CD4-positive, CD25-positive, alpha-beta regulatory T cell (primary cell): Measurements from ENCODE around the gene COL6A3. TPM values are rescaled to one million over a fixed set of nuclear protein-coding genes. Genes with fewer than 3 reads are reported as not detected.
"Not testable (repeated sequence)": the region's sequence is repeated elsewhere in the genome, so short reads cannot be mapped to it uniquely, and the experiment has no call there.

Experiments used
- ATAC-seq, 2 donors: fragments of 150-1000 bp; cut with Tn5 transposase; one replicate each; pipeline ENCODE4 v1.10.0; 2021; ENCODE audit warnings: low read depth in 2 of 2, moderate number of reproducible peaks in 2 of 2, moderate library complexity in 1 of 2
- DNase-seq, 3 donors: peaks; one replicate each; pipeline versions ENCODE4 v3.0.0 to v3.0.0-alpha.2; 2012 to 2022; ENCODE audit warnings: mixed read lengths in 1 of 3
- H3K27ac ChIP-seq: one replicate; pipeline ENCODE4 v1.7.0; 2013; ENCODE audit warnings: mild to moderate bottlenecking, low read length; ENCODE audit not compliant: insufficient read depth, poor library complexity, severe bottlenecking
- H3K27me3 ChIP-seq: one replicate; pipeline ENCODE4 v1.7.0; 2013; ENCODE audit warnings: low read length; ENCODE audit not compliant: control insufficient read depth, insufficient read depth
- H3K36me3 ChIP-seq: one replicate; pipeline ENCODE4 v1.7.0; 2013; ENCODE audit warnings: mild to moderate bottlenecking, low read length, moderate library complexity; ENCODE audit not compliant: control insufficient read depth, insufficient read depth
- H3K4me1 ChIP-seq: 2 replicates; pipeline ENCODE4 v1.7.0; 2013; ENCODE audit warnings: mild to moderate bottlenecking, low read length; ENCODE audit not compliant: insufficient read depth, control insufficient read depth, poor library complexity, severe bottlenecking
- H3K4me3 ChIP-seq: one replicate; pipeline ENCODE4 v1.7.0; 2013; ENCODE audit warnings: low read depth, mild to moderate bottlenecking, low read length, moderate library complexity
- H3K9me3 ChIP-seq, 2 experiments: 1 replicate in 1 of 2; 2 replicates in 1 of 2; pipeline ENCODE4 v1.7.0; 2013; ENCODE audit warnings: low read length in 2 of 2, mild to moderate bottlenecking in 1 of 2, moderate library complexity in 1 of 2; ENCODE audit not compliant: control insufficient read depth in 2 of 2
- H3K27ac Mint-ChIP-seq, 3 donors: one replicate each; pipeline ENCODE4 v1.8.0; 2020 to 2022; ENCODE audit warnings: mild to moderate bottlenecking in 3 of 3, mixed read lengths in 3 of 3, moderate library complexity in 2 of 3
- H3K27me3 Mint-ChIP-seq: one replicate; pipeline ENCODE4 v1.8.0; 2022; ENCODE audit warnings: mild to moderate bottlenecking, mixed read lengths
- H3K36me3 Mint-ChIP-seq: one replicate; pipeline ENCODE4 v1.8.0; 2020; ENCODE audit warnings: mixed read lengths
- H3K4me1 Mint-ChIP-seq, 4 donors: one replicate each; pipeline ENCODE4 v1.8.0; 2020 to 2022; ENCODE audit warnings: mixed read lengths in 4 of 4, mild to moderate bottlenecking in 1 of 4
- H3K4me3 Mint-ChIP-seq, 4 donors: one replicate each; pipeline ENCODE4 v1.8.0; 2020 to 2022; ENCODE audit warnings: mild to moderate bottlenecking in 4 of 4, mixed read lengths in 4 of 4, moderate library complexity in 3 of 4
- H3K9me3 Mint-ChIP-seq, 7 donors: one replicate each; pipeline ENCODE4 v1.8.0; 2020 to 2022; ENCODE audit warnings: mixed read lengths in 7 of 7, mild to moderate bottlenecking in 3 of 7, moderate library complexity in 2 of 7
- polyA plus RNA-seq, 4 donors: library from polyadenylated mRNA; unstranded; fragments of 300-500 nt; fragmentation: Illumina TruSeq; gene quantifications; one replicate each; pipeline ENCODE4 v1.2.3, GENCODE V29; 2021
- total RNA-seq: library from RNA; stranded (reverse); gene quantifications from one replicate; pipeline ENCODE4 v1.2.3, GENCODE V29; 2022

Gene COL6A3
- total and polyA plus RNA-seq, 5 donors from 2014 or later: 0.18 to 3.4 (median 0.82) TPM

DNA sequence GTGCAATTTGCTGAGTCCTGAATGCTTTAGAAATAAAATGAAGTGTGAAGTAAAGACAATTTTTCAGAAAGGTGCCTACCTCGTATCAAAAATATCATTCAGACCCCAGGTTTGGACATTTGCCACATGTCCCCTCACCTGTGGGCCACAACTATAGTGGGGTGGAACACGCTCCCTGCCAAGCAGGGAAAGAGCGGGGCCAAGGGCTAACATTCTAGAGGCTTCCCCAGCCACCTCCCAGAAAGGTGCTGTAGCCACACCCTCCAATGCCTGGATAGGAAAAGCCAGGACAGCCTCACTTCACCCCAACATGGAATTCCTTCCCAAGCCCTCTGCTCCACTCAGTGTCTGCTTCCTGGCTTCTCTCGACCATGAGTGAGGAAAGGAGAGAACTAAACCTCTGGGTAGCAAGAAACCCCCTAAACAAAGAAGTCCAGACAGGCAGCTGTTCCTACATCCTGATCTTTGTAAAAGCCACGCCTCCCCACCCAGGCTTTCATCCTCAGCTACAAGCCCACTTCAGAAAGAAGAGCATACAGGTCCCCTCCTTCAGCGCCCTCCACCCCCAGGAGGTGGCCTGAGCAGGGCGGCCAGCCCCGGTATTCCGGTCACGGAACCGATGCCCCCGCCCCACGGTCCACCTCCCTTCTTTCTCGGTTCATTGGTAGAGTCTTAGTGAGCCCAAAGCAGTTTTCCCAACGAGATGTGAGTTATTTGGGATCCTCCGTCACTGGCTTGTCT lies 2.1 kb downstream of the COL6A3 start:
- H3K4me1 ChIP-seq: no peaks in the 10 kb centered on the region
- no peaks in the 10 kb centered on the region for H3K9me3 ChIP-seq
- Mint-ChIP-seq H3K4me1 (no peaks in the 10 kb centered on the region), H3K4me3 (no peak overlapping the region), H3K27ac (no peak overlapping the region), H3K9me3 (no peaks in the 10 kb centered on the region), H3K36me3 (no peaks in the 10 kb centered on the region), H3K27me3 (no peaks in the 10 kb centered on the region)
- no peak overlapping the region for H3K27ac ChIP-seq
- no peak for ATAC-seq
- H3K27me3 ChIP-seq: no peaks in the 10 kb centered on the region
- no peaks in the 10 kb centered on the region for H3K36me3 ChIP-seq
- H3K4me3 ChIP-seq: no peak overlapping the region
- no peak for DNase-seq

DNA sequence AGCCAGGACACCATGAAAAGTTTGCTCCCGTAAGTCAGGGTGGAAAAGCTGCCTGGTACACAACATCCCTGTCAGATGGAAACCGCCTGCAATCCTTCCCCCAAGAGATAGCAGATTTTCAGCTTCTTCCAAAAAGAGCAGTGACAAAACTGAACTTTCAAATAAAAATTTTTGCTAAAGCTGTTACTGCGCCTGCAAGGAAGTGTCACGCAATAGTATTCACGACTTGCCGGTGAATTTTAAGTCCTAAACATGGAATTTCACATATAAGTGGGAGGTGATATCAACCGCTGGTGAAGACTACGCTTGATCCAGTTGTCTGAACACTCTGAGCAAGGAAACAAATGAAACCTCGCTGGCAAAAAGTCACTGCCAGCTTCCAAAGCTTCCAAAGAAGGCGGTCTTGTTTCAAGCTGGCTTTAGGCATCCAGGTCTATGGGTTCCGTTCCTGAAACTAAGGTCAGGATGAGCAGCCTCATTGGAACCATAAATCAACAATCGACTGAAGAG lies 2.8 kb downstream of the COL6A3 start:
- Histone ChIP-seq H3K9me3 (no peaks in the 10 kb centered on the region), H3K27me3 (no peaks in the 10 kb centered on the region), H3K36me3 (no peaks in the 10 kb centered on the region), H3K27ac (no peak overlapping the region), H3K4me1 (no peaks in the 10 kb centered on the region), H3K4me3 (no peak overlapping the region)
- ATAC-seq (no peak), DNase-seq (no peak)
- no peaks in the 10 kb centered on the region for H3K36me3 Mint-ChIP-seq
- H3K9me3 Mint-ChIP-seq: no peaks in the 10 kb centered on the region
- H3K4me1 Mint-ChIP-seq: no peaks in the 10 kb centered on the region
- no peaks in the 10 kb centered on the region for H3K27me3 Mint-ChIP-seq
- H3K4me3 Mint-ChIP-seq: no peak overlapping the region
- no peak overlapping the region for H3K27ac Mint-ChIP-seq

DNA sequence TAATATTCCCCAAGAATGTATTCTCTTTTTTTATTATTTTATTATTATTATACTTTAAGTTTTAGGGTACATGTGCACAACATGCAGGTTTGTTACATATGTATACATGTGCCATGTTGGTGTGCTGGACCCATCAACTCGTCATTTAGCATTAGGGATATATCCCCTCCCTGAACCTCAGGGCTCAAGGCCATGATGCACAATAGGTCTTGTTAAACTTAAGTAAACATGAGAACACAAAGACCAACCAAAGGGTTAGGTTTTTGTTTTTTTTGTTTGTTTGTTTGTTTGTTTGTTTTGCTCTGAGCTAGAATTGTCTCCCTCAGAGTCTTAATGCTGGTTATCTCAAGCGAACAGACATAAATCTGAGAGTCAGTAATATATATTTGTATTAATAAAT lies 4.7 kb downstream of the COL6A3 start:
- H3K27me3 ChIP-seq, H3K27ac Mint-ChIP-seq, H3K27me3 Mint-ChIP-seq, H3K4me1 ChIP-seq, H3K36me3 ChIP-seq, H3K27ac ChIP-seq, DNase-seq, H3K36me3 Mint-ChIP-seq, H3K4me3 ChIP-seq, ATAC-seq, H3K9me3 Mint-ChIP-seq, H3K4me1 Mint-ChIP-seq, H3K4me3 Mint-ChIP-seq, H3K9me3 ChIP-seq: not testable (repeated sequence)

DNA sequence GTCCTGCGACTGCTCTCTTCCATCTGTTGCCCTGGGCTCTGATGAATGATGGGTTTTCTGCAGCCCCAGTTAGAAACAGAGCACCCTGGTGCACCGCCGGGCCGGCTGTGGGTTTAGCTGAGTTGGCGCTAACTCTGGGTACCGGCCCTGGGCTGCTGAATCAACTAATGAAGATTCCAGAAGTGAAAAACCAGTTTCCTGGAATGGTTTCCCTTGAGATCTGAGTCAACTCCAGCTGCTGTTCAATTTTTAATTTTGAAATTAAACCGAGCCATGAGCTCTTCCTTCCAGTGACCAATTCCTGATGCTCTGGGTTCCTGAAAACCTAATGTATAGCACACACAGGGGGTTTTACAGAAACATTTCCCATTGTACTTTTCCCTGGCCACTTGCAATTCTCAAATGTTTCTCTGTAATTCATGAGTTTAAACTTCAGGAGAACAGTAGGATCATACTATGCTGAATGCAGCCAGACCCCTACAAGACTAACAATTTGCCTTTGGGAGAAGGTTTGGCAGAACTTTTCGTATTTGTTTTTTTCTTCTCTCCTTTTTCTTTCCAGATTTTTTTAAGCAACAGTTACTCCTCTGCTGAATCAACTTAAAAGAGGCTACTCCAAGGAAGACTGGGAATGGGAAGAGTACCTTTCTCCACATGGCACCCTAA lies 5.5 kb downstream of the COL6A3 start:
- Mint-ChIP-seq H3K4me3 (no peak overlapping the region), H3K27me3 (no peaks in the 10 kb centered on the region), H3K27ac (no peak overlapping the region), H3K4me1 (no peaks in the 10 kb centered on the region), H3K36me3 (no peaks in the 10 kb centered on the region), H3K9me3 (no peaks in the 10 kb centered on the region)
- Histone ChIP-seq H3K36me3 (no peaks in the 10 kb centered on the region), H3K9me3 (no peaks in the 10 kb centered on the region), H3K27ac (no peak overlapping the region), H3K27me3 (no peaks in the 10 kb centered on the region), H3K4me1 (no peaks in the 10 kb centered on the region), H3K4me3 (no peak overlapping the region)
- DNase-seq (no peak), ATAC-seq (no peak)

DNA sequence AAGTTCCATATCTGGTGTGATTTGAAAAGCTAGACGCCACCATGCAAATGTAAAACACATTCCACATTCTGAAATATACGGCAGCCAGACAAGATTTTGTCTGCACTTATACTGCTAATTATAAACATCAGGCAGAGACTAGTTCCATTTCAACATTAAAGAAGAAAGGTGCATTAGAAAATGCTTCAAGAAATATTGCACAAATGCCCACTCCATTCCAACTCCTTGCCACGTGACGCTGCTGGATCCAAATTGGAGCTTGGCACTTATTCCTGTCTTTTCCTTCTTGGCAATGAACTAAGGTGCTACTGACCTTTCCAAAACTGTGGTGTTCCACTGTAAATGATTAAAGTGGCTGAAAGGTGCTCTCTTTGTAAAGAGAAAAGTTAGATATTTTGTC lies 6.3 kb downstream of the COL6A3 start:
- H3K36me3 ChIP-seq: no peaks in the 10 kb centered on the region
- no peak for ATAC-seq
- no peaks in the 10 kb centered on the region for H3K4me1 ChIP-seq
- Mint-ChIP-seq H3K4me1 (no peaks in the 10 kb centered on the region), H3K36me3 (no peaks in the 10 kb centered on the region), H3K9me3 (no peaks in the 10 kb centered on the region), H3K27ac (no peak overlapping the region), H3K27me3 (no peaks in the 10 kb centered on the region), H3K4me3 (no peak overlapping the region)
- H3K27ac ChIP-seq: no peak overlapping the region
- no peak for DNase-seq
- H3K9me3 ChIP-seq: no peaks in the 10 kb centered on the region
- H3K27me3 ChIP-seq: no peaks in the 10 kb centered on the region
- H3K4me3 ChIP-seq: no peak overlapping the region

DNA sequence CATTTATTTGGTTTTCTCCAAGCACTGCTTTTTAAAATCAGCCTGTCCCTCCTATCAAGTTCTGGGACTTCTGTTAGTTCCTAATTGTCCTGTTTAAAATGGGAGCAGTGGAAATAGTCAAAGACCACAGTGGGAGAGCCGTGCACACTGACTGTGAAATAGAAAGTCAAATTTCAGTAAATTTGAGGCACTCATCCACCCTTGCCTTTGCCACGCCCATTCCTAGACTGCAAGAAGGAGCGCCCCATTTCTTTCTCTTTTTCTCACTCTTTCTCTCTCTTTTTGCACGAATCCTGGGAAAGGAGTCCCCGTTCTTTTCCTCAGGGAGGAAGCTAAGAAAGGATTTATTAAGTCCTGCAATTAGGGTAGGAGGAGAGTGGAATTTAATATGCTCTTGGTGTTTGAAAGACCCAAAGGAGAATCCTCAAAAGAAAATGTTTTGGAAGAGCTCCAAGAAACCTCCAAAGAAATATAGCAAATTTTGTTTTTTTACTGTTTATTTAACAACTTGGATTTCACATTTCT lies 7.5 kb downstream of the COL6A3 start:
- no peaks in the 10 kb centered on the region for H3K4me1 Mint-ChIP-seq
- H3K27ac Mint-ChIP-seq: peak overlapping the region in 1 of 3 donors; percentile 47
- no peak overlapping the region for H3K4me3 ChIP-seq
- H3K4me1 ChIP-seq: no peaks in the 10 kb centered on the region
- H3K36me3 ChIP-seq: no peaks in the 10 kb centered on the region
- H3K27me3 Mint-ChIP-seq: no peaks in the 10 kb centered on the region
- no peak overlapping the region for H3K27ac ChIP-seq
- H3K9me3 ChIP-seq: no peaks in the 10 kb centered on the region
- no peak for ATAC-seq
- no peaks in the 10 kb centered on the region for H3K27me3 ChIP-seq
- H3K4me3 Mint-ChIP-seq: no peak overlapping the region
- no peak for DNase-seq
- no peaks in the 10 kb centered on the region for H3K9me3 Mint-ChIP-seq
- H3K36me3 Mint-ChIP-seq: no peaks in the 10 kb centered on the region

DNA sequence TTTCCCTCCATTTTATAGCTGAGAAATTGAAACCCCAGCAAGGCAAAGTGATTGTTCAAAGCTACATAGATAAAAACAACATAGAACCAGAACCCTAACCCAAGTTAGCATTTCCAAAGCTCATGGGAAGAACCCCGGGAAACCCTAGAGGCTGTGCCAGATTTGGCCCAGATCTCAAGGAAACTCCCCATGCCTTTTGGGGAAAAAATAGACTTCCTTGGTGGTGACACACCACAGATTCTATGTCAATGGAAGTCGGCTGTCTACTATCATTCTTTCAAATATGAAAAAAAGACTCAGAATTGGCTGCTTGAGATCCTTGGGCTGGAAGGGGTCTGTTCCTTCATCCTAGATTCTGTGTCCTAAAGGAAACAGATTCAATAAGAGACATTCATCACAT lies 8.4 kb downstream of the COL6A3 start:
- Mint-ChIP-seq H3K4me3 (no peak overlapping the region), H3K9me3 (no peaks in the 10 kb centered on the region), H3K27ac (peak overlapping the region in 1 of 3 donors; percentile 47), H3K27me3 (no peaks in the 10 kb centered on the region), H3K4me1 (no peaks in the 10 kb centered on the region), H3K36me3 (no peaks in the 10 kb centered on the region)
- Histone ChIP-seq H3K4me3 (no peak overlapping the region), H3K4me1 (no peaks in the 10 kb centered on the region), H3K9me3 (no peaks in the 10 kb centered on the region), H3K27me3 (no peaks in the 10 kb centered on the region), H3K27ac (no peak overlapping the region), H3K36me3 (no peaks in the 10 kb centered on the region)
- no peak for DNase-seq
- ATAC-seq: no peak
